Skeletal muscle satellite cell (primary cell): Measurements from ENCODE around the gene TTC28.

Experiments used
- H3K27me3 ChIP-seq: 2 replicates; pipeline ENCODE4 v1.7.0; 2013; ENCODE audit warnings: low read length; ENCODE audit not compliant: control insufficient read depth, insufficient read depth
- H3K36me3 ChIP-seq: 2 replicates; pipeline ENCODE4 v1.7.0; 2013; ENCODE audit warnings: mild to moderate bottlenecking, control low read depth, low read length; ENCODE audit not compliant: insufficient read depth
- H3K4me1 ChIP-seq: 2 replicates; pipeline ENCODE4 v1.7.0; 2013; ENCODE audit warnings: low read length; ENCODE audit not compliant: control insufficient read depth, insufficient read depth
- H3K4me2 ChIP-seq: 2 replicates; pipeline ENCODE4 v1.7.0; 2013; ENCODE audit warnings: mild to moderate bottlenecking, low read length
- H3K4me3 ChIP-seq: 2 replicates; pipeline ENCODE4 v1.7.0; 2013; ENCODE audit warnings: low read length
- H3K9ac ChIP-seq: 2 replicates; pipeline ENCODE4 v1.7.0; 2013; ENCODE audit warnings: mild to moderate bottlenecking, low read depth, low read length, moderate library complexity
- H3K9me3 ChIP-seq: replicated peaks from 2 replicates; pipeline ENCODE4 v1.7.0; 2013; ENCODE audit warnings: mild to moderate bottlenecking, control low read depth, low read length

The TTC28 gene

GRCh38 chr22:28444659-28445058 lies 235.0 kb downstream of the TTC28 start:
- Histone ChIP-seq H3K4me3 (no peak overlapping the region), H3K4me2 (no peak overlapping the region), H3K36me3 (no peaks in the 10 kb centered on the region), H3K9ac (no peak overlapping the region), H3K9me3 (no peaks in the 10 kb centered on the region), H3K4me1 (peaks cover 24% of the 10 kb centered on the region), H3K27me3 (no peaks in the 10 kb centered on the region)

GRCh38 chr22:28443526-28443876 lies 236.1 kb downstream of the TTC28 start:
- H3K9me3 ChIP-seq = no peaks in the 10 kb centered on the region
- no peaks in the 10 kb centered on the region for H3K36me3 ChIP-seq
- peaks cover 28% of the 10 kb centered on the region for H3K4me1 ChIP-seq
- peak overlapping the region; percentile 98 for H3K4me2 ChIP-seq
- H3K9ac ChIP-seq = peak overlapping the region; percentile 82
- peak overlapping the region; percentile 79 for H3K4me3 ChIP-seq
- no peaks in the 10 kb centered on the region for H3K27me3 ChIP-seq

GRCh38 chr22:28442711-28443525 lies 236.7 kb downstream of the TTC28 start:
- Histone ChIP-seq H3K4me3 (peak overlapping the region; percentile 79), H3K27me3 (no peaks in the 10 kb centered on the region), H3K9ac (peak overlapping the region; percentile 82), H3K4me1 (peaks cover 31% of the 10 kb centered on the region), H3K4me2 (peak overlapping the region; percentile 98), H3K9me3 (no peaks in the 10 kb centered on the region), H3K36me3 (no peaks in the 10 kb centered on the region)

DNA sequence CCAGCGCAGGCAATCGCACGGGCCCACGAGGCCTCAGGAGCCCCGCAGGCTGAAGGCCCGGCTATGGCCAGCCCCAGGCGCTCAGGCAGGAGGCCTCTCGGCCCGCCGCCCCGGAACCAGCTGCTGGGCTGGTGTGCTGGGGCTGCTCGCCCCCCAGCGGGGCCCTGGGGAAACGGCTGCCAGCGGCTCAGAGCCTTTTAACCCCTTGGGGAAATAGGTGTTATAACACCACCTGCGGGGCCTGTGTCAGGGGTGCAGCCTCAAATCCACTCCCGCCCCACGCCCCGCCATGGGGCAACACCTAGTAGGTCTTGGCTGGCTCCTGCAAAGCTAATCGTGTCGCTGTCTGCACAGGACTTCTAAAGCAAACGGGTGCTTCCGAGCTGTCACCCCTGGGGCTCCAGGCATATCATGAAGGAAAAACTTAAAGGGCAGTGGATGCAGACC lies 237.4 kb downstream of the TTC28 start:
- Histone ChIP-seq H3K9ac (peak overlapping the region; percentile 82), H3K27me3 (no peaks in the 10 kb centered on the region), H3K36me3 (no peaks in the 10 kb centered on the region), H3K9me3 (no peaks in the 10 kb centered on the region), H3K4me2 (peak overlapping the region; percentile 98), H3K4me1 (peaks cover 31% of the 10 kb centered on the region), H3K4me3 (peak overlapping the region; percentile 79)

DNA sequence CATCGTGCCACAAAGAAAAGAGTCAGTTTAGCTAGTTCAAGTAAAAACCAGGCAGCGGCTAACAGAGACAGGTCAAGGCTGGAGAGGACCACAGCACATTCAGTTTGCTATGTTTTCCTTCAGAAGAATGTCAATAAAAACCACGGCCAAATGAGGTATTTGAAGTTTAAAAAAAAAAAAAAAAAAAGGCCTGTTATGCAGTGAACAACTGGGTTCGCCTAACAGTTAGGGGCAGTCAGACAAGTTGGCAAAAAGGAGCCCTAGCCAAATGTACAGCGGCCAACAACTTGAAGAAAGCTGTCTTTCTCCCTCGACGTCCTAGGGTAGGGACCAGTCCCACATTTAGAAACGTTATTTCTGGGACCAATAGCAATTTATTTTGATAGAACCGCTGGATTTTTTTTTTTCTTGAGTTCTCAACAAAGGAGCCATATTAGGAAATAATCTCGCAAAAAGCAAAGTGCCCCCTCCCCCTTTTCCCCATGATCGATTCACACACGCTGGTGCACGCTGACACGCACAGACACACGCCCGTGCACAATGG lies 237.8 kb downstream of the TTC28 start:
- H3K4me2 ChIP-seq = peak overlapping the region; percentile 98
- peaks cover 31% of the 10 kb centered on the region for H3K4me1 ChIP-seq
- no peaks in the 10 kb centered on the region for H3K9me3 ChIP-seq
- no peaks in the 10 kb centered on the region for H3K36me3 ChIP-seq
- H3K27me3 ChIP-seq = no peaks in the 10 kb centered on the region
- peak overlapping the region; percentile 82 for H3K9ac ChIP-seq
- peak overlapping the region; percentile 79 for H3K4me3 ChIP-seq

DNA sequence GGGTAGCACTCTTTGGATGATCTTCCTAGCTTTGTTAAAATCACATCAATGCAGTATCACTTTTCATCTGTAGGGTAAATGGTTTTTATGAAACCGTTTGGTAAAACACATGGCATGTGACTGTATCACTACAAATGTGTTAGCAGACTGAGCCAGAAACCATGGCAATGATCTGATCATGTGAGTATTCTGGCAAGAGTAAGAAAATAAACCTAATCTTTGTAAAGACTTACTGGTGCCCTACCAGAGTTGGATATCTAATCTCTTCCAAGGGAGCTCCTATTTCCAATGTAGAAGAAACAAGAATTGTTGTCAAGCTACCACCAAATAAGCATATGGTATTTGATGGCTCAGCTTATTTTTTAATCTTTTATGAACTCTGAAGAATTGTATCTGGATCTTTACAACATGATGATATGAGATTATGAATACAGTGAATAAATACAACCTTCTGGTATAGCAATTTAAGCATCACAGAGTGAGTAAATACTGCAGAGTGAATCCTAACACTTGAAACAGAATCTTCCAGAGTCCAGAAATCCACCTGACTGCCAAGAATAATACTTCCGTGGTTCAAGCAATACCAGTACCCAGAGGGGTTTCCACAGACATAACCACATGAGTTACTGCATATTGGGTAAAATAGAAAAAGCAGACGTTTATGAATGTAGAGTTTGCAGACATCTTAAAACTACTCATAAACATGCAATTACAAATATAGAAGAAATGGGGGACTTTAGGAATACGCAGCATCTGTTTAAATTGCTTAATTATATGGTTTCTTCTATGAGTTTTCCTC lies 238.8 kb downstream of the TTC28 start:
- Histone ChIP-seq H3K4me1 (peaks cover 35% of the 10 kb centered on the region), H3K27me3 (no peaks in the 10 kb centered on the region), H3K9me3 (no peaks in the 10 kb centered on the region), H3K4me3 (no peak overlapping the region), H3K9ac (no peak overlapping the region), H3K36me3 (no peaks in the 10 kb centered on the region), H3K4me2 (peak overlapping the region; percentile 98)

- Histone ChIP-seq H3K27me3 (no peaks in the 10 kb centered on the region), H3K36me3 (no peaks in the 10 kb centered on the region), H3K9me3 (no peaks in the 10 kb centered on the region), H3K4me2 (no peak overlapping the region), H3K9ac (no peak overlapping the region), H3K4me1 (peaks cover 39% of the 10 kb centered on the region), H3K4me3 (no peak overlapping the region)
Measured at GRCh38 chr22:28438183-28438768, 241.4 kb downstream of the TTC28 start.

DNA sequence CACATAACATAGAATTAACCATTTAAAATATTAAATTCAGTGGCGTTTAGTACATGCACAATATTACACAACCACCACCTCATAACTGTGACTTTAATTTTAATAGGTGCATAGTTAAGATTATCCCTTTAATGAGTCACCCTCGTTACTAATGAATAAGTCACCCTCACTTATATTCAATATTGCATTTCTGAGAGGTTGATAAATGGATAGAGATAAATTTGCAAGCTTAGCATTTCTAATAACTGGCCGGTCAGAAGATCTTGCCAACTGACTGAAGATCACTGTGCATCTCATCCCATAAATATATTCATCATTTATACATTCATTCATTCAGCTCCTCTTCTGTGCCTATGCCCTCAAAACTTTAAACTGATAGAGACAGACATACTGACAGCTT lies 243.7 kb downstream of the TTC28 start:
- H3K4me1 ChIP-seq = peaks cover 22% of the 10 kb centered on the region
- H3K4me3 ChIP-seq = no peak overlapping the region
- no peaks in the 10 kb centered on the region for H3K36me3 ChIP-seq
- no peak overlapping the region for H3K4me2 ChIP-seq
- H3K27me3 ChIP-seq = no peaks in the 10 kb centered on the region
- H3K9ac ChIP-seq = no peak overlapping the region
- no peaks in the 10 kb centered on the region for H3K9me3 ChIP-seq

DNA sequence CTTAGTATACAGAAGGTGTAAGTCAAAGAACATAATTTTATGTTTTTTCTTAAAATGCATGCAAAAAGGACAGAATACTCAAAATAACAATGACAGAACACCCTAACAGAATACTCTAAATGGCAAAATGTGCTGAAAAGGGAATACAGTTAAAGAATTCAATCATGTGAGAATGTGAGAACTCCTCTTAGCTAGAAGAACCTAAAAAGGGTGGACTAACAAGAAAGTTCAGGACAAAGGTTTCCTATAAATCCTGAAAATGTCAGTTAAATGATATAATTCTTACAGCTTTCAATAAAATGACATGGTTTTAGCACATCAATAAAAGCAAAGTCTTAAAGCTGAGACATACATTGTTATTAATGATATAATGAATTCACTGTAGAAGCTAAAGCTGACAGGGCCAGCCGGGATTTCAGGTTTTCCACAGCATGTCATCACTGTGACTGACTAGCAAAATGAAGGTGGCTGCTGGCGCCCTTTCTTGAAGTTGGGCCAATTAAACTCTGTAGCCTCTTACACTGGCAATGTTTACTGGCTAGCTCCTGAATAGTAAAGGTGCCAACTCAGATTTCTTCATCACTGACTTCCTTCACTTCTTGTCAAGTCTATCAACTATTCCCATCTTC lies 244.4 kb downstream of the TTC28 start:
- H3K36me3 ChIP-seq = no peaks in the 10 kb centered on the region
- no peak overlapping the region for H3K9ac ChIP-seq
- no peak overlapping the region for H3K4me2 ChIP-seq
- no peaks in the 10 kb centered on the region for H3K9me3 ChIP-seq
- peaks cover 16% of the 10 kb centered on the region for H3K4me1 ChIP-seq
- H3K27me3 ChIP-seq = no peaks in the 10 kb centered on the region
- H3K4me3 ChIP-seq = no peak overlapping the region

DNA sequence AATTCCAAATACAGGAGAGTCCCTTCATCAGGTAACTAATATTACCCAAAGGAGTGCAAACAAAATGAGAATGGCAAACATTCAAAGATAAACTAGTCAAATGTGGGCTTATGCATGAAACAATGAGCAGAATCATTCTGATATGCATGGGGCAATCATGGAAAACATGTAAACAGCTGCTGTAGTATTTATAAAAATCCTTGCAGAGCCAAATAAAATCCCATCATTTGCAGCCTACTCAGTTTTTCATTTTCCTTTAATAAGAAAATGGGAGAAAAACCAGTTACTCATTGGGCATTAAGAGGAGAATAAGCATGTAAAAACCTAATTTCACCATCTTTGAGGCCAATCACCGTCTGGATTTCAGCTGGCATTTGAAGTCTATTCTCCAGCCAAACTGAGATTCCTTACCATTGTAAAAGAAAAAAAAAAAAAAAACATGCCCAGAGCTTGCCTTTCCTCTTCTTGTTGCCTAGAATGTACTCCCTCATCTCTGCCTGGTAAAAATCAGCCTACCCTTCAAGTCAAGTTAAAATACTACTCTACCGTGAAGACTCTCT lies 249.1 kb downstream of the TTC28 start:
- H3K4me1 ChIP-seq = peaks cover 2% of the 10 kb centered on the region
- H3K27me3 ChIP-seq = no peaks in the 10 kb centered on the region
- no peaks in the 10 kb centered on the region for H3K36me3 ChIP-seq
- H3K9me3 ChIP-seq = no peaks in the 10 kb centered on the region
- H3K4me2 ChIP-seq = no peak overlapping the region
- H3K9ac ChIP-seq = no peak overlapping the region
- H3K4me3 ChIP-seq = no peak overlapping the region

- Histone ChIP-seq H3K4me2 (no peak overlapping the region), H3K36me3 (no peaks in the 10 kb centered on the region), H3K9me3 (no peaks in the 10 kb centered on the region)
Measured at GRCh38 chr22:28429711-28430110, 249.9 kb downstream of the TTC28 start.

More at GRCh38 chr22:28429711-28430110, 249.9 kb downstream of the TTC28 start:
- Histone ChIP-seq H3K4me1 (no peaks in the 10 kb centered on the region), H3K9ac (no peak overlapping the region), H3K4me3 (no peak overlapping the region), H3K27me3 (no peaks in the 10 kb centered on the region)
